HepG2 (cell line): ENCODE data around the gene EVC. TPM values are rescaled to one million over a fixed set of nuclear protein-coding genes. Genes with fewer than 3 reads are reported as not detected.

ENCODE experiments used
- ATAC-seq: fragments of 200-7000 bp; cut with Tn5 transposase; 3 replicates; pipeline ENCODE4 v1.9.1; 2020; ENCODE audit warnings: mild to moderate bottlenecking, moderate library complexity
- BruUV-seq: library from RNA; stranded (reverse); fragments of 400-500 nt; replicated peaks from 2 replicates; lab custom pipeline; 2021; lab: Mats Ljungman, UMichigan
- CTCF ChIA-PET: fragments of 300-600 bp; formaldehyde crosslinking; extraction: SDS; loops from one replicate; lab custom pipeline; 2021; ENCODE audit warnings: low total read pairs, inconsistent platforms, low intra/inter-chr PET ratio; lab: Yijun Ruan, JAX
- POLR2A ChIA-PET: fragments of 350-600 bp; sonication (Branson Sonifier 250); formaldehyde crosslinking; loops from one replicate; lab custom pipeline; 2020; ENCODE audit warnings: antibody characterized with exemption, inconsistent platforms; lab: Yijun Ruan, JAX
- DNase-seq: peaks from one replicate; pipeline ENCODE4 v3.0.0-alpha.2; 2015; ENCODE audit warnings: low spot score
- FAIRE-seq: peaks from 3 replicates; lab custom pipeline; 2011; peaks lifted over from hg19 to GRCh38; lab: Jason Lieb, UNC
- H2AFZ ChIP-seq: one replicate; pipeline ENCODE4 v1.6.1; 2011; ENCODE audit warnings: low read length, inconsistent platforms
- H3K27ac ChIP-seq: fragments of 300-600 bp; 3 replicates; pipeline ENCODE4 v1.8.0; 2011; ENCODE audit warnings: mixed run types, mild to moderate bottlenecking, mixed read lengths, low read length, inconsistent platforms; ENCODE audit not compliant: insufficient read depth; ENCODE audit errors: extremely low read length
- H3K27me3 ChIP-seq, 2 experiments: fragments of 200-600 bp in 1 of 2; 2 replicates in 1 of 2; 3 replicates in 1 of 2; pipeline versions ENCODE4 v1.6.0 to v1.8.0; 2011; ENCODE audit warnings: low read length in 2 of 2, mild to moderate bottlenecking in 2 of 2, moderate library complexity in 2 of 2, inconsistent platforms in 1 of 2; ENCODE audit not compliant: insufficient read depth in 2 of 2, control insufficient read depth in 1 of 2
- H3K36me3 ChIP-seq, 2 experiments: fragments of 200-600 bp in 1 of 2; replicated peaks in 1 of 2; 2 replicates in 1 of 2; 3 replicates in 1 of 2; pipeline versions ENCODE4 v1.5.1 to v1.8.0; 2011; ENCODE audit warnings: low read length in 2 of 2, inconsistent platforms in 1 of 2; ENCODE audit not compliant: insufficient read depth in 2 of 2, control insufficient read depth in 1 of 2
- H3K4me1 ChIP-seq: 2 replicates; pipeline ENCODE4 v1.5.1; 2012; ENCODE audit warnings: low read length, inconsistent platforms; ENCODE audit not compliant: insufficient read depth
- H3K4me2 ChIP-seq: 2 replicates; pipeline ENCODE4 v1.6.0; 2011; ENCODE audit warnings: low read depth, low read length, inconsistent platforms
- H3K4me3 ChIP-seq, 3 experiments: fragments of 200-600 bp in 1 of 3; sonication (generic), shearing (Covaris generic) in 1 of 3; replicated peaks in 1 of 3; 2 replicates each; pipeline ENCODE4 v1.5.1; 2011 to 2016; ENCODE audit warnings: low read length in 3 of 3, inconsistent platforms in 2 of 3, low read depth in 2 of 3, mild to moderate bottlenecking in 2 of 3, control low read depth in 1 of 3, mixed read lengths in 1 of 3; ENCODE audit not compliant: insufficient read depth in 1 of 3
- H3K79me2 ChIP-seq: one replicate; pipeline ENCODE4 v1.6.1; 2011; ENCODE audit warnings: low read length, inconsistent platforms; ENCODE audit not compliant: insufficient read depth
- H3K9ac ChIP-seq: 2 replicates; pipeline ENCODE4 v1.6.0; 2011; ENCODE audit warnings: mild to moderate bottlenecking, low read depth, low read length, inconsistent platforms; ENCODE audit not compliant: insufficient read depth
- H3K9me3 ChIP-seq: 2 replicates; pipeline ENCODE4 v1.5.1; 2012; ENCODE audit warnings: mild to moderate bottlenecking, low read length
- H4K20me1 ChIP-seq: 2 replicates; pipeline ENCODE4 v1.6.0; 2011; ENCODE audit warnings: inconsistent platforms, mild to moderate bottlenecking, low read length, moderate library complexity; ENCODE audit not compliant: insufficient read depth
- ATF7 ChIP-seq, 2 experiments: fragments of 450-650 bp in 1 of 2; sonication (generic) in 1 of 2; formaldehyde crosslinking in 1 of 2; IDR thresholded peaks; 2 replicates each; pipeline versions ENCODE4 v1.4.0 to v1.6.1; 2016 to 2020; ENCODE audit warnings: antibody characterized with exemption in 1 of 2, mild to moderate bottlenecking in 1 of 2, missing genetic modification reagents in 1 of 2
- CCDC6 ChIP-seq: sonication (generic); formaldehyde crosslinking; IDR thresholded peaks from 2 replicates; pipeline ENCODE4 v1.8.1; 2022; ENCODE audit warnings: mild to moderate bottlenecking, missing genetic modification reagents, moderate library complexity
- CHD4 ChIP-seq: fragments of 200-600 bp; sonication (generic); IDR thresholded peaks from 2 replicates; pipeline ENCODE4 v1.7.0; 2017; ENCODE audit warnings: mild to moderate bottlenecking, low read length, borderline replicate concordance
- CREB1 ChIP-seq, 2 experiments: fragments of 450-650 bp in 1 of 2; IDR thresholded peaks; 2 replicates each; pipeline ENCODE4 v1.6.1; 2016 to 2017; ENCODE audit warnings: control low read depth in 1 of 2, mild to moderate bottlenecking in 1 of 2, missing compliant biosample characterization in 1 of 2, missing genetic modification characterization in 1 of 2
- FOSL1 ChIP-seq: sonication (generic); formaldehyde crosslinking; IDR thresholded peaks from 2 replicates; pipeline ENCODE4 v1.9.0; 2021; ENCODE audit warnings: missing genetic modification reagents, borderline replicate concordance
- HDAC1 ChIP-seq: sonication (generic); formaldehyde crosslinking; IDR thresholded peaks from 2 replicates; pipeline ENCODE4 v1.5.1; 2020; ENCODE audit warnings: mild to moderate bottlenecking, missing genetic modification reagents
- NCOA5 ChIP-seq: sonication (generic); formaldehyde crosslinking; IDR thresholded peaks from 2 replicates; pipeline ENCODE4 v1.4.0; 2020; ENCODE audit warnings: missing genetic modification reagents
- ZNF205 ChIP-seq: IDR thresholded peaks from 2 replicates; pipeline ENCODE4 v1.6.1; 2018; ENCODE audit warnings: missing biosample characterization, missing genetic modification reagents
- ZNF383 ChIP-seq: sonication (generic); formaldehyde crosslinking; IDR thresholded peaks from 2 replicates; pipeline ENCODE4 v1.4.0; 2020; ENCODE audit warnings: missing genetic modification reagents, mild to moderate bottlenecking, borderline replicate concordance
- WGBS: methylation state at CpG from one replicate; pipeline ENCODE4 v1.1.6; 2017; ENCODE audit warnings: low lambda C conversion rate; 5-methylcytosine and 5-hydroxymethylcytosine counted together
- in situ Hi-C: cut with HindIII; loops from 2 replicates; pipeline ENCODE4 v1.10.0; 2017; ENCODE audit warnings: low pct_unique_long_range_greater_than_20kb; ENCODE audit not compliant: extremely low pct_ligation_motif_present
- intact Hi-C: fragments of 100-400 bp; cut with micrococcal nuclease; formaldehyde crosslinking; loops from one replicate; pipeline ENCODE4 v1.10.0; 2022; ENCODE audit not compliant: unreplicated experiment
- polyA plus RNA-seq, 8 experiments: library from polyadenylated mRNA; depleted of rRNA in 3 of 8; stranded (reverse) in 7 of 8; unstranded in 1 of 8; fragments of >200 nt; fragmentation: Illumina TruSeq in 4 of 8; extraction: Trizol in 4 of 8; gene quantifications; 2 replicates each; pipeline versions ENCODE4 v1.2.1 to v1.2.3, GENCODE V29; 2011 to 2016; ENCODE audit warnings: low read depth in 4 of 8, missing spikeins in 1 of 8, mixed read lengths in 1 of 8; ENCODE audit not compliant: insufficient read depth in 1 of 8
- total RNA-seq, 5 experiments: library from RNA; depleted of rRNA; stranded (reverse); fragments of >200 nt; fragmentation: Illumina TruSeq; extraction: Trizol; gene quantifications; 2 replicates each; pipeline ENCODE4 v1.2.3, GENCODE V29; 2016; ENCODE audit warnings: low read depth in 1 of 5

Gene EVC
- total and polyA plus RNA-seq, 2 of the 13 experiments (the other 11 are each of a cell fraction or from before 2014, with no cell fraction given), result 3.1 to 4.9 TPM

- POLR2A ChIA-PET, result no interaction called here
- Histone ChIP-seq H3K27ac (no peak overlapping the region), H3K9ac (no peak overlapping the region), H3K79me2 (no peaks in the 10 kb centered on the region), H3K9me3 (no peaks in the 10 kb centered on the region), H2AFZ (no peak overlapping the region), H4K20me1 (no peaks in the 10 kb centered on the region), H3K4me1 (no peaks in the 10 kb centered on the region), H3K36me3 (peaks cover 17 to 40% of the 10 kb centered on the region in 2 experiments), H3K4me2 (no peak overlapping the region), H3K4me3 (no peak overlapping the region), H3K27me3 (no peaks in the 10 kb centered on the region; a peak in 1 of 5 replicates)
- FAIRE-seq (no peak), DNase-seq (no peak), ATAC-seq (no peak)
- TF ChIP-seq ZNF383 (no peak), CCDC6 (no peak), HDAC1 (CRISPR knock-in tag) (no peak), NCOA5 (CRISPR knock-in tag) (no peak), FOSL1 (CRISPR knock-in tag) (no peak)
- in situ Hi-C loops, result no loop called here
- BruUV-seq, result no TSS peak
- WGBS, result 97% methylated on average over 9 of the region's 9 CpGs
- CTCF ChIA-PET, result no interaction called here
- intact Hi-C loops, result no loop called here
Observed at GRCh38 chr4:5784960-5785611, 74.1 kb downstream of the EVC start.

- ATAC-seq (no peak), FAIRE-seq (no peak), DNase-seq (no peak)
- in situ Hi-C loops, result no loop called here
- H3K4me2 ChIP-seq, result no peak overlapping the region
- H4K20me1 ChIP-seq, result no peaks in the 10 kb centered on the region
- ChIA-PET POLR2A (no interaction called here), CTCF (no interaction called here)
- H3K79me2 ChIP-seq, result no peaks in the 10 kb centered on the region
- no peak overlapping the region for H3K9ac ChIP-seq
- no peaks in the 10 kb centered on the region for H3K4me1 ChIP-seq
- H3K4me3 ChIP-seq, result no peak overlapping the region
- TF ChIP-seq CREB1 (IDR thresholded peaks at IDR 0.05) (peak; percentile 30), CREB1 (CRISPR knock-in tag; IDR thresholded peaks at IDR 0.05) (no peak), CHD4 (no peak), ZNF205 (CRISPR knock-in tag) (no peak), NCOA5 (CRISPR knock-in tag) (no peak), ATF7 (IDR thresholded peaks at IDR 0.05) (peak; percentile 52), ATF7 (CRISPR knock-in tag; IDR thresholded peaks at IDR 0.05) (no peak)
- TF ChIP-seq, all 625 proteins: peak for 2
- H3K27me3 ChIP-seq, result no peaks in the 10 kb centered on the region; a peak in 1 of 5 replicates
- H3K36me3 ChIP-seq, result peaks cover 17 to 40% of the 10 kb centered on the region in 2 experiments
- H3K27ac ChIP-seq, result no peak overlapping the region
- BruUV-seq, result no TSS peak
- intact Hi-C loops, result no loop called here
- WGBS, result 96% methylated on average over 9 of the region's 9 CpGs
- no peaks in the 10 kb centered on the region for H3K9me3 ChIP-seq
- H2AFZ ChIP-seq, result no peak overlapping the region
Observed at GRCh38 chr4:5785806-5786680, 75.0 kb downstream of the EVC start.
